ENCODE data around the gene CASP7. TPM values are rescaled to one million over a fixed set of nuclear protein-coding genes. Genes with fewer than 3 reads are reported as not detected.

The CASP7 gene
- total RNA-seq, 1 experiment from 2014 or later, result 38.2 TPM

DNA sequence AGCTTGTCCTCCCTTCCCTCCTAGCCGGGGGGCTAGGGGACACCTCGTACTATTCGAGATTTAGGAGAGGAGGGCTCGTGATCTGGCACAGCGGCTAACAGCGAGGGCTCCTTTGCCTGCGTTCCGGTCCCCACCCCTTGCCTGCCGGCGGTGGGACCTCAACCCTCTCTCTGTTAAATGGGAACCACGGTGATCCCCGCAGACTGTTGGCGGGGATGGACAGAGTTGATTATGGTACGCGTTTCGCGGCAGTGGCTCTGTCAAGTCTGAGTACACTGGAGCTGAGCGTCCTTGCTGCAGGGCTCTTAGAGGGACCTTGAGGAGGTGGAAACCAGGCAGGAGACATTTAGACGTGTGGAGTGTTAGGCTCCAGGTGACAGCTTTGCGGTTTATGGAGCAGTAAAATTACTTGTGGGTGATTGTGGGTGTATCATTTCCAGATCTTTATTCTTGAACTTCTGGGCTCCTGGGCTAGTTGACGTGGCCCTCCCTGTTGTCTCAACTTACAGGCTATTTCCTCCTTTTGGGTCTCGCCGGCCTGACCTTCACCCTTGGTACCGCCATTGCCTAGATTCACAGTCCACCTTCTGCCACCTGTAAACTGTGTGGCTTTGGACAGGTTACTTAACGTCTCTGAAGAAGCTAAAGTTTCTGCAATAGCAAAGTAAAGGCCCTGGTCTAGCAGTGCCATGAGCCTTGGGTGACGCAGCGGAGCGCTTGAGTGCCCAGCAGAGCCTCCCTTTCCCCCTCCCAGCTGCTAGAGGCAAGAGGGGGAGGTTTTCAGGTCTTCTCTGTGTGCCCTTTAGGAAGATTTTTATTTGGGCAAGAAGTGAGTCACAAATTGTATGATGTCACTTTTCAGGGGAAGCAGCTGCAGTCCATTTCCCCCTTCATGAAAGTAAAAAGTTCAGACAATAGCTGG, 739 bp downstream of the CASP7 start:
- DNase-seq (ENCODE audit: low read depth, low spot score) (peak; percentile 25), ATAC-seq (peak; percentile 68)
- BruUV-seq (replicated peaks), result no TSS peak
- H3K27me3 ChIP-seq (ENCODE audit: control insufficient read depth, insufficient read depth, low read length), result no peaks in the 10 kb centered on the region
- ChIA-PET CTCF (no interaction called here), POLR2A (no interaction called here)
- peak overlapping the region; percentile 92 to 98 for H3K4me3 ChIP-seq (ENCODE audit: low read depth in 2 of 2, low read length in 2 of 2)
- in situ Hi-C loops (cut with HindIII; ENCODE audit: low pct_unique_long_range_greater_than_20kb, low sequenced_read_pairs) (no loop called here), intact Hi-C loops (cut with micrococcal nuclease; ENCODE audit: unreplicated experiment) (no loop called here)
- peaks cover 13% of the 10 kb centered on the region for H3K4me1 ChIP-seq (ENCODE audit: control insufficient read depth, insufficient read depth, low read length)
- TF ChIP-seq, protein P1, sequence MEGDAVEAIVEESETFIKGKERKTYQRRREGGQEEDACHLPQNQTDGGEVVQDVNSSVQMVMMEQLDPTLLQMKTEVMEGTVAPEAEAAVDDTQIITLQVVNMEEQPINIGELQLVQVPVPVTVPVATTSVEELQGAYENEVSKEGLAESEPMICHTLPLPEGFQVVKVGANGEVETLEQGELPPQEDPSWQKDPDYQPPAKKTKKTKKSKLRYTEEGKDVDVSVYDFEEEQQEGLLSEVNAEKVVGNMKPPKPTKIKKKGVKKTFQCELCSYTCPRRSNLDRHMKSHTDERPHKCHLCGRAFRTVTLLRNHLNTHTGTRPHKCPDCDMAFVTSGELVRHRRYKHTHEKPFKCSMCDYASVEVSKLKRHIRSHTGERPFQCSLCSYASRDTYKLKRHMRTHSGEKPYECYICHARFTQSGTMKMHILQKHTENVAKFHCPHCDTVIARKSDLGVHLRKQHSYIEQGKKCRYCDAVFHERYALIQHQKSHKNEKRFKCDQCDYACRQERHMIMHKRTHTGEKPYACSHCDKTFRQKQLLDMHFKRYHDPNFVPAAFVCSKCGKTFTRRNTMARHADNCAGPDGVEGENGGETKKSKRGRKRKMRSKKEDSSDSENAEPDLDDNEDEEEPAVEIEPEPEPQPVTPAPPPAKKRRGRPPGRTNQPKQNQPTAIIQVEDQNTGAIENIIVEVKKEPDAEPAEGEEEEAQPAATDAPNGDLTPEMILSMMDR (IDR thresholded peaks at IDR 0.05), result no peak
- TF ChIP-seq POLR2AphosphoS5 (IDR thresholded peaks at IDR 0.05; ENCODE audit: low read depth, low read length), result no peak
- TF ChIP-seq, protein P2, sequence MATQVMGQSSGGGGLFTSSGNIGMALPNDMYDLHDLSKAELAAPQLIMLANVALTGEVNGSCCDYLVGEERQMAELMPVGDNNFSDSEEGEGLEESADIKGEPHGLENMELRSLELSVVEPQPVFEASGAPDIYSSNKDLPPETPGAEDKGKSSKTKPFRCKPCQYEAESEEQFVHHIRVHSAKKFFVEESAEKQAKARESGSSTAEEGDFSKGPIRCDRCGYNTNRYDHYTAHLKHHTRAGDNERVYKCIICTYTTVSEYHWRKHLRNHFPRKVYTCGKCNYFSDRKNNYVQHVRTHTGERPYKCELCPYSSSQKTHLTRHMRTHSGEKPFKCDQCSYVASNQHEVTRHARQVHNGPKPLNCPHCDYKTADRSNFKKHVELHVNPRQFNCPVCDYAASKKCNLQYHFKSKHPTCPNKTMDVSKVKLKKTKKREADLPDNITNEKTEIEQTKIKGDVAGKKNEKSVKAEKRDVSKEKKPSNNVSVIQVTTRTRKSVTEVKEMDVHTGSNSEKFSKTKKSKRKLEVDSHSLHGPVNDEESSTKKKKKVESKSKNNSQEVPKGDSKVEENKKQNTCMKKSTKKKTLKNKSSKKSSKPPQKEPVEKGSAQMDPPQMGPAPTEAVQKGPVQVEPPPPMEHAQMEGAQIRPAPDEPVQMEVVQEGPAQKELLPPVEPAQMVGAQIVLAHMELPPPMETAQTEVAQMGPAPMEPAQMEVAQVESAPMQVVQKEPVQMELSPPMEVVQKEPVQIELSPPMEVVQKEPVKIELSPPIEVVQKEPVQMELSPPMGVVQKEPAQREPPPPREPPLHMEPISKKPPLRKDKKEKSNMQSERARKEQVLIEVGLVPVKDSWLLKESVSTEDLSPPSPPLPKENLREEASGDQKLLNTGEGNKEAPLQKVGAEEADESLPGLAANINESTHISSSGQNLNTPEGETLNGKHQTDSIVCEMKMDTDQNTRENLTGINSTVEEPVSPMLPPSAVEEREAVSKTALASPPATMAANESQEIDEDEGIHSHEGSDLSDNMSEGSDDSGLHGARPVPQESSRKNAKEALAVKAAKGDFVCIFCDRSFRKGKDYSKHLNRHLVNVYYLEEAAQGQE (IDR thresholded peaks at IDR 0.05; ENCODE audit: insufficient read depth in 1 of 2, low read depth in 2 of 2, low read length in 1 of 2), result no peak
- TF ChIP-seq TCF7L2 (IDR thresholded peaks at IDR 0.05; ENCODE audit: low read depth, low read length), result no peak
- TF ChIP-seq SIN3A (IDR thresholded peaks at IDR 0.05; ENCODE audit: borderline replicate concordance, insufficient read depth, low read depth, low read length), result no peak
- peak overlapping the region; percentile 96 for H3K27ac ChIP-seq (ENCODE audit: low read length)
- peaks cover 6% of the 10 kb centered on the region; the same call in 1 of the 2 replicates for H3K36me3 ChIP-seq (ENCODE audit: control insufficient read depth, insufficient read depth, low read length)
- H3K9me3 ChIP-seq (ENCODE audit: control insufficient read depth, insufficient read depth, low read depth, low read length), result no peaks in the 10 kb centered on the region

DNA sequence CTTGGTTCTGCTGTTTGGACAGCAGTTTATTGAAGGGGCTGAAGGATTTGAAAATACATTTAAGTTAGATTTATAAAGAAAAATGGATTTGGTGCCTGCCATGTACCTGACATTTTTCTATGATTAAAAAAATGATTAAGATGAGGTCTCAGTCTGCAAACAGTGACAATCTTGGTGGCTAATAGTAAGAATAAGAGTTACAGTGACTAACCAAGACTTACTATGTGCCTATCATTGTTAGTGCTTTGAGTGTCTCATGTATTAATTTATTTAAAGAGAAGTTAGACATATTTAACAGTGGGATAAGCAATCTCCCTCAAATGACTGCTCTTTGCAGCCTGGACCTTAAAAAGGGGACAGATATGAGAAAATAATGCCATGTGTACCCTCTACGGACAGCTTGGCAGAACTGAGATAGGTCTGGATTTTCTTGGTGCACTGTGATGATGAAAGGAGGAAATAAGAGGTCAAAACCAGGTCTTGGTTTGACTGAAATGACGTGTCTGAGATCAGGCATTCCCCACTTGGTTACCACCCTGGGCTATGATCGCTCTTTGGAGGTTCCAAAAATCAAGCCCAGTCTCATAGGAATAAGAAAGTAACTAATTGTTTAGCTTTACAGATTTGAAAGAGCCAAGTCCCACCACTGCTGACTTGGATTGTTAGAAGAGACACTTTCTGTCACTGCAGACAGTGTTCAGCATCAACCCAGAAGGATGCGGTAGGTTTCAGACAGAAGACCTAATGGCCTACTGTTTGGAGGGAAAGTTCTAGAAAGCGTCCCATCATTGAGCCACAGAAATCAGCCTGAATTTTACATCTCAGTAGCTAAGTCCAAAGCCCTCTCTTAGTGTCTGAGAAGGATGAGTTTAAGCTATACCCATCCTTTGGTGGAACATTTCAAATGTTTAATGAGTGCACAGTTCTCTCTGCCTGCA, 2.1 kb downstream of the CASP7 start:
- H3K4me3 ChIP-seq (ENCODE audit: low read depth in 2 of 2, low read length in 2 of 2), result peak overlapping the region in 1 of 2 experiments; percentile 98; a peak in 2 of 4 replicates
- peaks cover 6% of the 10 kb centered on the region; the same call in 1 of the 2 replicates for H3K36me3 ChIP-seq (ENCODE audit: control insufficient read depth, insufficient read depth, low read length)
- TF ChIP-seq, protein P1 (IDR thresholded peaks at IDR 0.05), result no peak
- no peak for TF ChIP-seq SIN3A (IDR thresholded peaks at IDR 0.05; ENCODE audit: borderline replicate concordance, insufficient read depth, low read depth, low read length)
- TF ChIP-seq, protein P2 (IDR thresholded peaks at IDR 0.05; ENCODE audit: insufficient read depth in 1 of 2, low read depth in 2 of 2, low read length in 1 of 2), result no peak
- TF ChIP-seq POLR2AphosphoS5 (IDR thresholded peaks at IDR 0.05; ENCODE audit: low read depth, low read length), result no peak
- no peak for TF ChIP-seq TCF7L2 (IDR thresholded peaks at IDR 0.05; ENCODE audit: low read depth, low read length)
- H3K27me3 ChIP-seq (ENCODE audit: control insufficient read depth, insufficient read depth, low read length), result no peaks in the 10 kb centered on the region
- POLR2A ChIA-PET, result no interaction called here
- ATAC-seq (no peak), DNase-seq (ENCODE audit: low read depth, low spot score) (no peak)
- intact Hi-C loops (cut with micrococcal nuclease; ENCODE audit: unreplicated experiment), result no loop called here
- in situ Hi-C loops (cut with HindIII; ENCODE audit: low pct_unique_long_range_greater_than_20kb, low sequenced_read_pairs), result no loop called here
- no peak overlapping the region for H3K27ac ChIP-seq (ENCODE audit: low read length)
- BruUV-seq (replicated peaks), result TSS peak; percentile 29
- CTCF ChIA-PET, result no interaction called here
- H3K9me3 ChIP-seq (ENCODE audit: control insufficient read depth, insufficient read depth, low read depth, low read length), result peaks cover 6% of the 10 kb centered on the region; the same call in 1 of the 2 replicates
- H3K4me1 ChIP-seq (ENCODE audit: control insufficient read depth, insufficient read depth, low read length), result peaks cover 13% of the 10 kb centered on the region

Measured in Panc1 (cell line).